Endothelial cell (in vitro differentiated cells): ENCODE data around the gene DNAJC27. TPM values are rescaled to one million over a fixed set of nuclear protein-coding genes. Genes with fewer than 3 reads are reported as not detected.
A peak's percentile ranks its signal among the peaks of the same experiment; 100 is the strongest.

ENCODE experiments used
- DNase-seq: peaks from one replicate; pipeline ENCODE4 v3.0.0; 2021; ENCODE audit warnings: low spot score
- H3K27ac Mint-ChIP-seq: one replicate; pipeline ENCODE4 v1.8.0; 2021; ENCODE audit warnings: mixed read lengths, inconsistent platforms; ENCODE audit not compliant: unreplicated experiment
- H3K27me3 Mint-ChIP-seq: one replicate; pipeline ENCODE4 v1.8.0; 2021; ENCODE audit warnings: mild to moderate bottlenecking, moderate library complexity, mixed read lengths, inconsistent platforms; ENCODE audit not compliant: unreplicated experiment
- H3K36me3 Mint-ChIP-seq: one replicate; pipeline ENCODE4 v1.8.0; 2021; ENCODE audit warnings: mild to moderate bottlenecking, low read depth, mixed read lengths, inconsistent platforms; ENCODE audit not compliant: unreplicated experiment
- H3K4me1 Mint-ChIP-seq: one replicate; pipeline ENCODE4 v1.8.0; 2021; ENCODE audit warnings: mild to moderate bottlenecking, mixed read lengths, inconsistent platforms; ENCODE audit not compliant: unreplicated experiment
- H3K4me3 Mint-ChIP-seq: one replicate; pipeline ENCODE4 v1.8.0; 2021; ENCODE audit warnings: mild to moderate bottlenecking, mixed read lengths, inconsistent platforms; ENCODE audit not compliant: unreplicated experiment
- H3K9me3 Mint-ChIP-seq: one replicate; pipeline ENCODE4 v1.8.0; 2021; ENCODE audit warnings: mixed read lengths, inconsistent platforms; ENCODE audit not compliant: unreplicated experiment
- total RNA-seq: library from RNA; stranded (reverse); fragmentation: NEBNext Ultra II Directional; extraction: Animal tissue kit (Norgen Biotek cat#: 25700); gene quantifications from one replicate; pipeline ENCODE4 v1.2.1, GENCODE V29; 2021; ENCODE audit not compliant: unreplicated experiment
- TF ChIP-seq, protein P1 (sequence below): fragments of 200-600 bp; sonication (generic); IDR thresholded peaks from one replicate; pipeline ENCODE4 v1.5.0; 2021; ENCODE audit warnings: antibody characterized with exemption; ENCODE audit not compliant: unreplicated experiment

DNAJC27 gene
- total RNA-seq, 1 donor from 2014 or later = 3.5 TPM

DNA sequence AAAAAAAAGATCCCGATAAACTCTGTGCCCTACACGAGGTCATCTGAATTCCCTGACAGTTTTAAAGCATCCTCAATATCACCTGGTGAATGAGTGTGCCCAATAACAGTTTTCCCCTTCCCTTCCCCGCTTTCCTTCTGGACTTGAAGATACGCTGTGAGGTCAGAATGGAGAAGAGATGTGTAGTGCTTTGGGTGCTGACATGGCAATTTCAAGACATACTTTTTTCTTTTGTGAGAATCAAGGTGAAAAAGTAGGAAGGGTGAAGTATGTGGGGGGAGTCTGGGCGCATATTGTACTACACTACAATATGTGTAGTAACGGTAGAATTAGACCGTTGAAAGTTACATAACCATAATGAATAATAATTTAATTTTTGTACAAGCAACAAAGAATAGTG lies 21.7 kb downstream of the DNAJC27 start:
- no peak overlapping the region for H3K27ac Mint-ChIP-seq
- peaks cover 36% of the 10 kb centered on the region for H3K36me3 Mint-ChIP-seq
- TF ChIP-seq, protein P1, sequence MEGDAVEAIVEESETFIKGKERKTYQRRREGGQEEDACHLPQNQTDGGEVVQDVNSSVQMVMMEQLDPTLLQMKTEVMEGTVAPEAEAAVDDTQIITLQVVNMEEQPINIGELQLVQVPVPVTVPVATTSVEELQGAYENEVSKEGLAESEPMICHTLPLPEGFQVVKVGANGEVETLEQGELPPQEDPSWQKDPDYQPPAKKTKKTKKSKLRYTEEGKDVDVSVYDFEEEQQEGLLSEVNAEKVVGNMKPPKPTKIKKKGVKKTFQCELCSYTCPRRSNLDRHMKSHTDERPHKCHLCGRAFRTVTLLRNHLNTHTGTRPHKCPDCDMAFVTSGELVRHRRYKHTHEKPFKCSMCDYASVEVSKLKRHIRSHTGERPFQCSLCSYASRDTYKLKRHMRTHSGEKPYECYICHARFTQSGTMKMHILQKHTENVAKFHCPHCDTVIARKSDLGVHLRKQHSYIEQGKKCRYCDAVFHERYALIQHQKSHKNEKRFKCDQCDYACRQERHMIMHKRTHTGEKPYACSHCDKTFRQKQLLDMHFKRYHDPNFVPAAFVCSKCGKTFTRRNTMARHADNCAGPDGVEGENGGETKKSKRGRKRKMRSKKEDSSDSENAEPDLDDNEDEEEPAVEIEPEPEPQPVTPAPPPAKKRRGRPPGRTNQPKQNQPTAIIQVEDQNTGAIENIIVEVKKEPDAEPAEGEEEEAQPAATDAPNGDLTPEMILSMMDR = no peak
- H3K27me3 Mint-ChIP-seq = no peaks in the 10 kb centered on the region
- no peaks in the 10 kb centered on the region for H3K9me3 Mint-ChIP-seq
- no peak for DNase-seq
- peaks cover 2% of the 10 kb centered on the region for H3K4me1 Mint-ChIP-seq
- no peak overlapping the region for H3K4me3 Mint-ChIP-seq

DNA sequence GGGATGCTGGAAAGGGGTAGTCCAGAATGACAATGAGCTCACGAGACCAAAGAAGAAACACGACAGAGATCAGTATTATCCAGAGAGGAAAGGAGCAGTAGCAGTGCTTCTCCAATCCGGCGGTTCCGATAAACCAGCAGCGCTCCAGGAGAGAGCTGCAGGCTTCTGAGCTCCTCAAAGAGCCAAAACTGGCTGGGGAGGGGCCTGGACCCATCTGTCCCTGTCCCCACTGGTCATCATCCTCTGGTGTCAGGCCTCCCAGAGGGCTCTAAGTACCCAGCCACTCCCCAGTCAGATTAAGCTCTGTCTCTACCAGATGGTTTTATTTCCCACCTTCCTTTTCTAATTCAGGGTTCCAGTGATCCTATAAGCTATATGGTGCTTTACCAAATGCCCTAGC lies 23.2 kb downstream of the DNAJC27 start:
- DNase-seq = no peak
- TF ChIP-seq, protein P1 = no peak
- Mint-ChIP-seq H3K4me1 (peaks cover 2% of the 10 kb centered on the region), H3K36me3 (peaks cover 21% of the 10 kb centered on the region), H3K9me3 (no peaks in the 10 kb centered on the region), H3K4me3 (no peak overlapping the region), H3K27me3 (no peaks in the 10 kb centered on the region), H3K27ac (no peak overlapping the region)

DNA sequence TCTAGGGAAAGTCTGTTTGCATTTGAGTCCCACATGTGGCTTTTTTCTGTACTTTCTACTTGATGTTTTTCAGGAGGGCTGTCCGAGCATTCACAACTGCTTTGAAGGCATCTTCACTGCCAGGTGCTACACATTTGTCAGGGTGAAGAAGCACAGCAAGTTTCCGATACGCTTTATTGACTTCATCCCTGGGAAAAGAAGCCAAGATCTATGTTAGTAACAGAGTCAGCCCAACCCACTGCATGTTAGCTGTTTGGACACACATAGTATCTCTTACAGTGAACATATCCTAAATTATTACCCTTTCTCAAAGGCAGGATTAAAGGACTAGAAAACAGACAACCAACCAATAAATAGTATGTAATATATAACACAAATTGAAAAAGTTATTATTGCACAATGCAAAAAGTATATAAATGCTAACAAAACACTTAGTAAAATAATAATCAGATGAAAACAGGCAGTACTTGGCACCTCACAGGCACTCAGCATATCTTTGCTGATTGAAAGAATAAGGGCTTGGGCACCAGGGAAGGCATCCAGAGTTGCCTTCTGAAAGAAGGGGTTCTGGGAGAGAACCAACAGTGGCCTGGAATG lies 24.1 kb downstream of the DNAJC27 start:
- H3K4me3 Mint-ChIP-seq = no peak overlapping the region
- TF ChIP-seq, protein P1 = no peak
- peaks cover 2% of the 10 kb centered on the region for H3K4me1 Mint-ChIP-seq
- H3K9me3 Mint-ChIP-seq = no peaks in the 10 kb centered on the region
- H3K36me3 Mint-ChIP-seq = peaks cover 21% of the 10 kb centered on the region
- no peaks in the 10 kb centered on the region for H3K27me3 Mint-ChIP-seq
- no peak for DNase-seq
- H3K27ac Mint-ChIP-seq = no peak overlapping the region

DNA sequence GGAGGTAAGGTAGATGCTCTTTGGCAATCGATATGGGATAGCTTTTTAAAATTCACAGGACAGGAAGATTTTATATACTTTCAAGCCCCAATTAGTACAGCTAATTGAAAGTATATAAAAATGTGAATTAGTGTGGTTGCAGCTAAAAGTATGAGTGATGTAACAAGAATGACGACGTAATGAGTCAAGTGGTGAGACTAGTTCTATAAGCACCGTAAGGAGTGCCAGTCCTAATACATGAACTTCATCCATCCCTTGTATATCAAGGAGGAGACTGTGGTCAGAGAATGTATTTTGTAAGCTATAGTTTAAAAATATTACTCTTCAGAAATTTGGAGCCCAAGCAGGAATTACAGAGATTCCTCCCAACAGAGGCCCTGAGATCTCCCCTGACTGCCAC lies 25.8 kb downstream of the DNAJC27 start:
- no peak for DNase-seq
- Mint-ChIP-seq H3K9me3 (no peaks in the 10 kb centered on the region), H3K4me3 (peak overlapping the region; percentile 14), H3K27me3 (no peaks in the 10 kb centered on the region), H3K36me3 (peaks cover 17% of the 10 kb centered on the region), H3K27ac (no peak overlapping the region), H3K4me1 (peaks cover 2% of the 10 kb centered on the region)
- TF ChIP-seq, protein P1 = no peak

DNA sequence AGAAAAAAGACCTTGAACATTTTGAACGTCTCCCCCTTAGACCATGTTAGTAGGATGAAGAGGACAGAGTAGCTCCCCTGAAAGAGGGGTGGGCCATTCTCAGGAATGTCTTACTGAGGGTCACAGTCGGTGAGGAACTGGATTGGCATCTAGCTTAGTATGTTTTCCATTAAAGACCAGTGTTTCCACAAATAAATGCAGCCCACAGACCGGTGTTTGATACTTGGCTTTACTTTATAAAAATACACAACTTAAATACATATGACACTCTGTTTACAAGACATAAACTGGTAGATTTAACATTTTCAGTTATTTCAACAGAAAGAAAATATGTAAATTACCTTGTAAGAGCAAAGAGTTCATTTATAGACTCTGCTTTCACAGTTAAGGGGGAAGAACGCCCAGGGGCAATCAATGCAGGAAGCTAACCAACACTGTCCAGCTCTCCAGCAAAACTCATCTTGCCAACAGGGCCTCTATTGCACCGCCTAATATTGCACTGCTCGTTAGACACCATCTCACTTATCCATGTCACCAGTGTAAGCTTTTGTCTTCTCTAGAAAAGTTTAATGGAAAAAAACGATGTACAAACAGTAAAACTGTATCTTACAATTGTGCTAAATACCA lies 28.2 kb downstream of the DNAJC27 start:
- Mint-ChIP-seq H3K9me3 (no peaks in the 10 kb centered on the region), H3K4me1 (peaks cover 2% of the 10 kb centered on the region), H3K27ac (no peak overlapping the region), H3K27me3 (no peaks in the 10 kb centered on the region), H3K36me3 (peaks cover 13% of the 10 kb centered on the region), H3K4me3 (no peak overlapping the region)
- DNase-seq = no peak
- TF ChIP-seq, protein P1 = no peak
